ENCODE data around the gene ITGA3. TPM values are rescaled to one million over a fixed set of nuclear protein-coding genes. Genes with fewer than 3 reads are reported as not detected.
"Not testable (repeated sequence)": the region's sequence is repeated elsewhere in the genome, so short reads cannot be mapped to it uniquely, and the experiment has no call there.

Gene ITGA3
- total RNA-seq, 2 experiments from 2014 or later: 7.9 to 8.7 TPM

DNA sequence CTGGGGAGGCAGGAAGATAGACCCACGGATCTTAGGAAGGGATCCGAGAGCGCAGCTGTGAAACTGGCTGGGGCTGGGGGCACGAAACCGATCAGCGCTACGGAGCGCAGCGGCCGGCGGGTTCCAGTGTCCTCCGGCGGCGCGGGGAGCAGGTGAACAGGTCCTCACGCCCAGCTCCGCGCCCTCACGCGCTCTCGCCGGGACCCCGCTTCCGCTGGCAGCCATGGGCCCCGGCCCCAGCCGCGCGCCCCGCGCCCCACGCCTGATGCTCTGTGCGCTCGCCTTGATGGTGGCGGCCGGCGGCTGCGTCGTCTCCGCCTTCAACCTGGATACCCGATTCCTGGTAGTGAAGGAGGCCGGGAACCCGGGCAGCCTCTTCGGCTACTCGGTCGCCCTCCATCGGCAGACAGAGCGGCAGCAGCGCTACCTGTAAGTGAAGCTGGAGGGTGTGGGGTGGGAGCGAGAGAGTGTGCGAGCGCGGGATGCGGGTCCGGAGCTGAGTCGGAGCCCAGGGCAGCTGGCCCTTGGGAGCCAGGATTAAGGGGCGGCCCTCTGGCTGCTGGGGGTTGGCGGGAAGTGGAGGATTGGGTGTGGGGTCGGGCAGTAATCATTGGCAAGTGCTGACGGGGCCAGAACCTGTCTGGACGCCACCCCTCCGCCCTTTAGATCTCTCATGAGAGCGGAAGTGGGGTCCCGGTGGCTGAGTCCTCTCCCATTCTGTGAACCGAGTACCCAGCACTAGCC lies 479 bp downstream of the ITGA3 start:
- DNase-seq (peak; percentile 72), ATAC-seq (peak; percentile 79)
- CTCF ChIA-PET: interaction anchor here (0.6 to 4.6 kb wide), 15 partner anchors 11 to 144 kb away, joined by 3 to 30 read pairs (median 5); partner anchors contain the start of gene PDK2
- H3K27ac Mint-ChIP-seq: peak overlapping the region; percentile 69
- no peaks in the 10 kb centered on the region for H3K9me3 Mint-ChIP-seq (ENCODE audit: insufficient read depth)
- H3K4me1 Mint-ChIP-seq (ENCODE audit: low read depth): peaks cover 34% of the 10 kb centered on the region
- POLR2A ChIA-PET: interaction anchor here (1.3 kb wide), 1 partner anchor 32 kb away, joined by 3 read pairs; no protein-coding TSS in a partner anchor
- no peaks in the 10 kb centered on the region for H3K36me3 Mint-ChIP-seq (ENCODE audit: low read depth)
- no peaks in the 10 kb centered on the region for H3K27me3 Mint-ChIP-seq (ENCODE audit: low read depth)
- peak overlapping the region; percentile 85 for H3K4me3 Mint-ChIP-seq

GRCh38 chr17:50056961-50057330 lies 1.0 kb downstream of the ITGA3 start:
- Mint-ChIP-seq H3K4me1 (ENCODE audit: low read depth) (peaks cover 28% of the 10 kb centered on the region), H3K36me3 (ENCODE audit: low read depth) (no peaks in the 10 kb centered on the region), H3K27me3 (ENCODE audit: low read depth) (no peaks in the 10 kb centered on the region), H3K27ac (peak overlapping the region; percentile 29), H3K9me3 (ENCODE audit: insufficient read depth) (no peaks in the 10 kb centered on the region), H3K4me3 (peak overlapping the region; percentile 85)
- DNase-seq: peak; percentile 25
- CTCF ChIA-PET: interaction anchor here (0.8 to 4.6 kb wide), 13 partner anchors 11 to 143 kb away, joined by 3 to 30 read pairs (median 5); partner anchors contain the start of gene PDK2
- POLR2A ChIA-PET: interaction anchor here (1.3 kb wide), 1 partner anchor 31 kb away, joined by 3 read pairs; no protein-coding TSS in a partner anchor
- ATAC-seq: no peak

DNA sequence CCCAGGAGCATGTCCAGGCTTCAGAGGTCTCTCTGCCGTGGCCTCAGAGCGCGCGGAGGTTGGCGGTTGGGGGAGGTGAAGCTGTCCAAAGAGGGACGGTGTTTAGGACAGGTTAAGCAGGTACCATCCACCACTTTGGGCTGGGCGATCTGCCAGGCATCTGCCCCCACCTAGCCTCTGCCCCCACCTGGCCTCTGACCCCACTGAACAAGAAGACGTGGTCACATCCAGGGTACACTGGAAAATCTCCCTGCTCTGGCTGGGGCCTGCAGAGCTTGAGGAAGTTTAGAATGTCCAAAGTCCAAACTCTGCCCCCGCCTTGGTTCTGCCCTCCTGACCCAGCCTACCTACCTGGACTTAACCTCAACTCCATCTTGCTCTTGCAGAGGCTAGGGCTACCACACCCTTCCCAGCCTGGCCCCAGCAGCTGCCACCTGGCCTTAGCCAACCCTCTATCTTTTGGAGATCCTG lies 1.6 kb downstream of the ITGA3 start:
- Mint-ChIP-seq H3K27me3 (ENCODE audit: low read depth) (no peaks in the 10 kb centered on the region), H3K27ac (peak overlapping the region; percentile 30)

GRCh38 chr17:50058296-50058953 lies 2.5 kb downstream of the ITGA3 start:
- ChIA-PET CTCF (interaction anchor here (0.8 to 4.6 kb wide), 4 partner anchors 20 to 62 kb away, joined by 3 to 30 read pairs (median 8); no protein-coding TSS in a partner anchor), POLR2A (no interaction called here)
- DNase-seq (no peak), ATAC-seq (no peak)
- Mint-ChIP-seq H3K27ac (no peak overlapping the region), H3K27me3 (ENCODE audit: low read depth) (no peaks in the 10 kb centered on the region), H3K4me3 (no peak overlapping the region), H3K36me3 (ENCODE audit: low read depth) (no peaks in the 10 kb centered on the region), H3K9me3 (ENCODE audit: insufficient read depth) (no peaks in the 10 kb centered on the region), H3K4me1 (ENCODE audit: low read depth) (peaks cover 19% of the 10 kb centered on the region)

More for the DNA sequence above, 1.6 kb downstream of the ITGA3 start:
- DNase-seq (no peak), ATAC-seq (no peak)
- POLR2A ChIA-PET: no interaction called here
- Mint-ChIP-seq H3K36me3 (ENCODE audit: low read depth) (no peaks in the 10 kb centered on the region), H3K4me1 (ENCODE audit: low read depth) (peaks cover 22% of the 10 kb centered on the region), H3K9me3 (ENCODE audit: insufficient read depth) (no peaks in the 10 kb centered on the region), H3K4me3 (peak overlapping the region; percentile 32)
- CTCF ChIA-PET: interaction anchor here (1.8 to 4.6 kb wide), 6 partner anchors 10 to 37 kb away, joined by 5 to 30 read pairs (median 13); partner anchors contain the start of gene PDK2

DNA sequence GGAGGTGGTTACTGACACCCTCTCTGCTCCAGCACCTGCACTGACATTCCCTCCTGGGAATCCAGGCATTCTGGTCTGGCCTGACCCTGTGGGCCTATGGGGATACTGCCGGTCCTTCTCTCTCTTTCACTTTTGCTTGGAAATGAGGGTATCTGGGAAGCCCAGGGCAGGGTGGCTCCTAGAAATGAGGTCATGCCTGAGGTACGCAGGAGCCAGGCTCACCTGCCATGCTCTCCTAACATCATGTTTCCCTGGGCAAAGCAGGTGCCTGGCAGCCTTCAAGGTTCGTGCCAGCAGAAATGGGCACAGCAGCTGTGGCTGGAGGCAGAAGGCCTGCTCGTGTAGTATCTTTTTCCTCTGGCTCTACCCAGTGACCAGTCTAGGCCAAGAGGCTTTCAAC lies 3.3 kb downstream of the ITGA3 start:
- H3K27me3 Mint-ChIP-seq (ENCODE audit: low read depth): no peaks in the 10 kb centered on the region
- peaks cover 19% of the 10 kb centered on the region for H3K4me1 Mint-ChIP-seq (ENCODE audit: low read depth)
- H3K36me3 Mint-ChIP-seq (ENCODE audit: low read depth): no peaks in the 10 kb centered on the region
- no peak overlapping the region for H3K27ac Mint-ChIP-seq
- no peak overlapping the region for H3K4me3 Mint-ChIP-seq
- CTCF ChIA-PET: interaction anchor here (0.8 to 1.2 kb wide), 2 partner anchors 35 to 63 kb away, joined by 3 read pairs; no protein-coding TSS in a partner anchor
- DNase-seq (no peak), ATAC-seq (no peak)
- no peaks in the 10 kb centered on the region for H3K9me3 Mint-ChIP-seq (ENCODE audit: insufficient read depth)
- POLR2A ChIA-PET: no interaction called here

- Mint-ChIP-seq H3K27ac (no peak overlapping the region), H3K27me3 (ENCODE audit: low read depth) (no peaks in the 10 kb centered on the region), H3K4me1 (ENCODE audit: low read depth) (peaks cover 19% of the 10 kb centered on the region), H3K9me3 (ENCODE audit: insufficient read depth) (no peaks in the 10 kb centered on the region), H3K4me3 (no peak overlapping the region), H3K36me3 (ENCODE audit: low read depth) (no peaks in the 10 kb centered on the region)
- DNase-seq (no peak), ATAC-seq (no peak)
- POLR2A ChIA-PET: no interaction called here
- CTCF ChIA-PET: interaction anchor here (1.7 kb wide), 1 partner anchor 27 kb away, joined by 4 read pairs; no protein-coding TSS in a partner anchor
These were observed 3.9 kb downstream of the ITGA3 start for GRCh38 chr17:50059759-50060273.

DNA sequence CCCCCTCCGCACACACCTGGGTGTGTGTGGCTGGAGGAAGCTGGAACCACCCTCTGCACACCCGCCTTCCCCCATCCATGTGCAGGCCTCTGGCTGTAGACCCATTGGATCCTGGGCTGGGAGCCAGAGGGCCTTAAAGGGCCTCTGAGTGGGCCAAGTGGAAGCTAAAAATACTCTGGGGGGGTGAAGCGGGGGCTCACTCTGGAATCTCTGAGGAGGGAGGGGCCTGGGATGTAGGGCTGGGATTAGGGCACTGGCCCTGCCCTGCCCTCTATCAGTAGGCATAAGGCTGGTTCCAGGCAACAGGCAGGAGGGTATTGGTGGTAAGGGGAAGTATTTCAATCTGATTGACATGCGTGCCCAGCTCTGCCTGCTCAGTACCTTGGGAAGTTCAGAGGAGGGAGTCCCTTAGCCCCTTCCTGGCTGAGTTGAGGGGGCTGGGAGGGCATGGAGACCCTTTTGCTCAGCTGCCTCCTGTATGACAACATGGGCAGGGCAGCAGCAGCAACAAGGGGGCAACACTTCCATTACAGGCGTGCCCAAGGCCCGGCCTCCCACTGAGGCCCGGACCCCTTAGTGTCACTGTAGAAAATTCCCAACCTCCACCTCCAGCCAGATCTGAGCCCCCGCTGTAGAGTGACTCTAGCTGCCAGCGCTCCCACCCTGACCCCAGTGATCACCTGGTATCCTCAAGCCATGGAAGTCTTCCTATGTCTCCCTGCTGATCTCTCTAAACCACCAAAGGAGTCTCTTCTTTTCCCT lies 5.2 kb downstream of the ITGA3 start:
- ATAC-seq (no peak), DNase-seq (no peak)
- H3K27ac Mint-ChIP-seq: no peak overlapping the region
- CTCF ChIA-PET: interaction anchor here (0.8 to 1.7 kb wide), 3 partner anchors 26 to 504 kb away, joined by 3 to 4 read pairs (median 3); no protein-coding TSS in a partner anchor
- H3K36me3 Mint-ChIP-seq (ENCODE audit: low read depth): no peaks in the 10 kb centered on the region
- no peaks in the 10 kb centered on the region for H3K9me3 Mint-ChIP-seq (ENCODE audit: insufficient read depth)
- H3K27me3 Mint-ChIP-seq (ENCODE audit: low read depth): no peaks in the 10 kb centered on the region
- POLR2A ChIA-PET: no interaction called here
- peaks cover 14% of the 10 kb centered on the region for H3K4me1 Mint-ChIP-seq (ENCODE audit: low read depth)
- no peak overlapping the region for H3K4me3 Mint-ChIP-seq

- H3K27ac Mint-ChIP-seq; POLR2A ChIA-PET; DNase-seq; H3K9me3 Mint-ChIP-seq (ENCODE audit: insufficient read depth); H3K4me3 Mint-ChIP-seq; H3K27me3 Mint-ChIP-seq (ENCODE audit: low read depth); H3K36me3 Mint-ChIP-seq (ENCODE audit: low read depth); ATAC-seq: not testable (repeated sequence)
- CTCF ChIA-PET: interaction anchor here (0.8 kb wide), 1 partner anchor 504 kb away, joined by 3 read pairs; no protein-coding TSS in a partner anchor
- peaks cover 10% of the 10 kb centered on the region for H3K4me1 Mint-ChIP-seq (ENCODE audit: low read depth)
These were observed 5.8 kb downstream of the ITGA3 start for GRCh38 chr17:50061713-50062045.

GRCh38 chr17:50062293-50063243 lies 6.7 kb downstream of the ITGA3 start:
- Mint-ChIP-seq H3K27ac (no peak overlapping the region), H3K9me3 (ENCODE audit: insufficient read depth) (no peaks in the 10 kb centered on the region), H3K4me1 (ENCODE audit: low read depth) (peaks cover 4% of the 10 kb centered on the region), H3K4me3 (no peak overlapping the region), H3K27me3 (ENCODE audit: low read depth) (no peaks in the 10 kb centered on the region), H3K36me3 (ENCODE audit: low read depth) (no peaks in the 10 kb centered on the region)
- POLR2A ChIA-PET: no interaction called here
- no peak for DNase-seq
- no peak for ATAC-seq
- CTCF ChIA-PET: interaction anchor here (0.8 to 2.8 kb wide), 2 partner anchors 32 to 505 kb away, joined by 3 to 9 read pairs; no protein-coding TSS in a partner anchor

GRCh38 chr17:50063561-50064252 lies 7.8 kb downstream of the ITGA3 start:
- H3K27ac Mint-ChIP-seq: peak overlapping the region; percentile 1
- ATAC-seq: no peak
- no peaks in the 10 kb centered on the region for H3K4me1 Mint-ChIP-seq (ENCODE audit: low read depth)
- no peaks in the 10 kb centered on the region for H3K9me3 Mint-ChIP-seq (ENCODE audit: insufficient read depth)
- H3K27me3 Mint-ChIP-seq (ENCODE audit: low read depth): no peaks in the 10 kb centered on the region
- CTCF ChIA-PET: interaction anchor here (1.2 to 2.8 kb wide), 2 partner anchors 24 to 31 kb away, joined by 4 to 9 read pairs; no protein-coding TSS in a partner anchor
- POLR2A ChIA-PET: no interaction called here
- no peaks in the 10 kb centered on the region for H3K36me3 Mint-ChIP-seq (ENCODE audit: low read depth)
- H3K4me3 Mint-ChIP-seq: no peak overlapping the region
- no peak for DNase-seq

All from activated CD8-positive, alpha-beta T cell treated with anti-CD3 and anti-CD28 coated beads, Interleukin-2, amount 10 ng/mL, durations not matched to agents 7 days and 5 days (primary cell).